ENCODE data around the gene C14orf93.
"Not testable (repeated sequence)": the region's sequence is repeated elsewhere in the genome, so short reads cannot be mapped to it uniquely, and the experiment has no call there.

Gene C14orf93

GRCh38 chr14:22973217-22974032 is 36.5 kb downstream of the C14orf93 start:
- DNase-seq (ENCODE audit: low read depth in 2 of 2) = peak in 1 of 2 donors; percentile 26

GRCh38 chr14:22972313-22972930 is 37.5 kb downstream of the C14orf93 start:
- no peak for DNase-seq (ENCODE audit: low read depth in 2 of 2)

GRCh38 chr14:22971152-22971551 is 38.8 kb downstream of the C14orf93 start:
- no peak for DNase-seq (ENCODE audit: low read depth in 2 of 2)

- DNase-seq (ENCODE audit: low read depth in 2 of 2) = no peak
Measured at GRCh38 chr14:22966783-22967269, 43.1 kb downstream of the C14orf93 start.

- not testable (repeated sequence) for DNase-seq (ENCODE audit: low read depth in 2 of 2)
Measured at GRCh38 chr14:22965916-22966782, 43.8 kb downstream of the C14orf93 start.

- DNase-seq (ENCODE audit: low read depth in 2 of 2) = no peak
Measured at GRCh38 chr14:22962061-22962676, 47.8 kb downstream of the C14orf93 start.

- DNase-seq (ENCODE audit: low read depth in 2 of 2) = no peak
Measured at GRCh38 chr14:22955702-22956569, 54.0 kb downstream of the C14orf93 start.

- no peak for DNase-seq (ENCODE audit: low read depth in 2 of 2)
Measured at GRCh38 chr14:22952418-22952817, 57.5 kb downstream of the C14orf93 start.

- DNase-seq (ENCODE audit: low read depth in 2 of 2) = not testable (repeated sequence)
Measured at GRCh38 chr14:22951795-22952194, 58.1 kb downstream of the C14orf93 start.

- no peak for DNase-seq (ENCODE audit: low read depth in 2 of 2)
Measured at GRCh38 chr14:22945642-22946041, 64.3 kb downstream of the C14orf93 start.

- DNase-seq (ENCODE audit: low read depth in 2 of 2) = no peak
Measured at GRCh38 chr14:22939684-22940083, 70.3 kb downstream of the C14orf93 start.

Data from stimulated activated CD4-positive, alpha-beta T cell treated with anti-CD3 and anti-CD28 coated beads, Interleukin-15, amount 100 ng/mL, for 48 hours (primary cell).